Measurements from ENCODE around the gene TARBP2. TPM values are rescaled to one million over a fixed set of nuclear protein-coding genes. Genes with fewer than 3 reads are reported as not detected.
A peak's percentile ranks its signal among the peaks of the same experiment; 100 is the strongest.

Gene TARBP2
- polyA plus RNA-seq, 3 donors = 16.6 to 39.4 (median 24.4) TPM

DNA sequence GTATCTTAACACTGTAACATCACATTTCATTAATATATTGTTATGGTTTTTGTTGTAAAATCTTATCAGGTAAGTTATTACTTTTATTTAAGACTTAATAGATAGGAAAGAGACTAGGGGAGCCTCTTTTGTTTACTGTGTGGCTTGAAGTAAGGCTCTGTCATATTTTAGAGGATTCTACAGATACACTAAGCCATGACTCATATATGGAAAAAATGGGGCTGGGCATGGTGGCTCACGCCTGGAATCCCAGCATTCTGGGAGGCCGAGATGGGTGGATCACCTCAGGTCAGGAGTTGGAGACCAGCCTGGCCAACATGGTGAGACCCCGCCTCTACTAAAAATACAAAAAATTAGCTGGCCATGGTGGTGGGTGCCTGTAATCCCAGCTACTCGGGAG lies 29.8 kb downstream of the TARBP2 start:
- Mint-ChIP-seq H3K4me3 (no peak overlapping the region), H3K36me3 (peaks cover 62 to 91% of the 10 kb centered on the region in 2 donors), H3K4me1 (peaks cover 23% of the 10 kb centered on the region), H3K27ac (no peak overlapping the region), H3K9me3 (peaks cover 0 to 2% (median 0%) of the 10 kb centered on the region in 7 donors), H3K27me3 (ENCODE audit: low read depth in 3 of 3) (no peaks in the 10 kb centered on the region)
- Histone ChIP-seq H4K20me1 (ENCODE audit: insufficient read depth, low read length) (no peaks in the 10 kb centered on the region), H3K4me3 (replicated peaks in 1 of 3; ENCODE audit: low read depth in 2 of 3, low read length in 3 of 3) (no peak overlapping the region), H3K79me2 (ENCODE audit: insufficient read depth, low read length) (no peaks in the 10 kb centered on the region), H3K9ac (ENCODE audit: insufficient read depth, low read length, poor library complexity, severe bottlenecking) (no peak overlapping the region), H3K4me1 (ENCODE audit: control insufficient read depth in 1 of 2, insufficient read depth in 2 of 2, low read length in 2 of 2) (peaks cover 18 to 20% of the 10 kb centered on the region in 2 donors), H3K36me3 (replicated peaks in 1 of 2; ENCODE audit: control insufficient read depth in 1 of 2, insufficient read depth in 2 of 2, low read length in 2 of 2) (peaks cover 70 to 83% of the 10 kb centered on the region in 2 donors), H2AFZ (ENCODE audit: insufficient read depth, low read depth, low read length, poor library complexity, severe bottlenecking) (no peak overlapping the region), H3K27ac (ENCODE audit: low read depth in 1 of 2, low read length in 2 of 2) (no peak overlapping the region), H3K27me3 (ENCODE audit: control insufficient read depth in 2 of 2, insufficient read depth in 2 of 2, low read length in 2 of 2) (no peaks in the 10 kb centered on the region), H3K9me3 (replicated peaks in 1 of 2; ENCODE audit: control insufficient read depth in 1 of 2, insufficient read depth in 1 of 2, low read length in 2 of 2) (no peaks in the 10 kb centered on the region), H3K4me2 (replicated peaks; ENCODE audit: extremely low read depth, low read length, poor library complexity, severe bottlenecking) (no peak overlapping the region)
- TF ChIP-seq, protein P1, sequence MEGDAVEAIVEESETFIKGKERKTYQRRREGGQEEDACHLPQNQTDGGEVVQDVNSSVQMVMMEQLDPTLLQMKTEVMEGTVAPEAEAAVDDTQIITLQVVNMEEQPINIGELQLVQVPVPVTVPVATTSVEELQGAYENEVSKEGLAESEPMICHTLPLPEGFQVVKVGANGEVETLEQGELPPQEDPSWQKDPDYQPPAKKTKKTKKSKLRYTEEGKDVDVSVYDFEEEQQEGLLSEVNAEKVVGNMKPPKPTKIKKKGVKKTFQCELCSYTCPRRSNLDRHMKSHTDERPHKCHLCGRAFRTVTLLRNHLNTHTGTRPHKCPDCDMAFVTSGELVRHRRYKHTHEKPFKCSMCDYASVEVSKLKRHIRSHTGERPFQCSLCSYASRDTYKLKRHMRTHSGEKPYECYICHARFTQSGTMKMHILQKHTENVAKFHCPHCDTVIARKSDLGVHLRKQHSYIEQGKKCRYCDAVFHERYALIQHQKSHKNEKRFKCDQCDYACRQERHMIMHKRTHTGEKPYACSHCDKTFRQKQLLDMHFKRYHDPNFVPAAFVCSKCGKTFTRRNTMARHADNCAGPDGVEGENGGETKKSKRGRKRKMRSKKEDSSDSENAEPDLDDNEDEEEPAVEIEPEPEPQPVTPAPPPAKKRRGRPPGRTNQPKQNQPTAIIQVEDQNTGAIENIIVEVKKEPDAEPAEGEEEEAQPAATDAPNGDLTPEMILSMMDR (IDR thresholded peaks at IDR 0.05) = no peak
- intact Hi-C loops (cut with micrococcal nuclease) = no loop called here
- 100% methylated on average over 1 of the region's 4 CpGs for WGBS (ENCODE audit: insufficient coverage)
- DNase-seq = no peak

DNA sequence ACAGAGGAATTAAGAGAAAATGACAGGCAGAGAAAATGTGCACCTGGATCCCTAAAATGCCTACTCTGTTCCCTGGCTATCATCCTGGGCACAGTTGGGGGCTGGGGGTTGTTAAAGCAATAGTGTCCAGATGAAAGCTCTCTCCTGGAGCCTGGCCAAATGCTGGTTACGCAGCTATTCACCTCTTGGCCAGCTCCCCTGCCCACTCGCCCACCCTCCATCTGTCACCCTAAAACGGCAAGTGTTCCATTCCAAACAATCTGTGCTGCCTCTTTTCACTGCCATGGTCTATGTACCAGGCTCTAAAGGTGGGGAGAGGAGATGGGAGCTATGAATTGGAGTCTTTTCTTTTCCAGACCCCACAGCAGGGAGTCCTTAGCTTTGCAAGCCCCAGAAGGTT lies 30.9 kb downstream of the TARBP2 start:
- 90% methylated on average over 2 of the region's 3 CpGs for WGBS (ENCODE audit: insufficient coverage)

More for the DNA sequence above, 30.9 kb downstream of the TARBP2 start:
- peaks cover 26% of the 10 kb centered on the region for H3K4me1 Mint-ChIP-seq
- no peak overlapping the region for H3K4me3 Mint-ChIP-seq
- no peak for DNase-seq
- H3K27me3 Mint-ChIP-seq (ENCODE audit: low read depth in 3 of 3) = no peaks in the 10 kb centered on the region
- no peak overlapping the region for H3K9ac ChIP-seq (ENCODE audit: insufficient read depth, low read length, poor library complexity, severe bottlenecking)
- peaks cover 0 to 2% (median 0%) of the 10 kb centered on the region in 7 donors for H3K9me3 Mint-ChIP-seq
- H3K27me3 ChIP-seq (ENCODE audit: control insufficient read depth in 2 of 2, insufficient read depth in 2 of 2, low read length in 2 of 2) = no peaks in the 10 kb centered on the region
- H3K36me3 Mint-ChIP-seq = peaks cover 63 to 86% of the 10 kb centered on the region in 2 donors
- no peaks in the 10 kb centered on the region for H3K9me3 ChIP-seq (replicated peaks in 1 of 2; ENCODE audit: control insufficient read depth in 1 of 2, insufficient read depth in 1 of 2, low read length in 2 of 2)
- intact Hi-C loops (cut with micrococcal nuclease) = no loop called here
- peak overlapping the region in 5 of 7 donors; percentile 37 to 88 (median 63) for H3K27ac Mint-ChIP-seq
- TF ChIP-seq, protein P1 (IDR thresholded peaks at IDR 0.05) = no peak
- no peak overlapping the region for H3K4me2 ChIP-seq (replicated peaks; ENCODE audit: extremely low read depth, low read length, poor library complexity, severe bottlenecking)
- H2AFZ ChIP-seq (ENCODE audit: insufficient read depth, low read depth, low read length, poor library complexity, severe bottlenecking) = no peak overlapping the region
- peak overlapping the region in 1 of 2 donors; percentile 60 for H3K27ac ChIP-seq (ENCODE audit: low read depth in 1 of 2, low read length in 2 of 2)
- H4K20me1 ChIP-seq (ENCODE audit: insufficient read depth, low read length) = no peaks in the 10 kb centered on the region
- peaks cover 23 to 28% of the 10 kb centered on the region in 2 donors for H3K4me1 ChIP-seq (ENCODE audit: control insufficient read depth in 1 of 2, insufficient read depth in 2 of 2, low read length in 2 of 2)
- H3K79me2 ChIP-seq (ENCODE audit: insufficient read depth, low read length) = no peaks in the 10 kb centered on the region
- H3K4me3 ChIP-seq (replicated peaks in 1 of 3; ENCODE audit: low read depth in 2 of 3, low read length in 3 of 3) = no peak overlapping the region
- peaks cover 66 to 86% of the 10 kb centered on the region in 2 donors for H3K36me3 ChIP-seq (replicated peaks in 1 of 2; ENCODE audit: control insufficient read depth in 1 of 2, insufficient read depth in 2 of 2, low read length in 2 of 2)

All from CD14-positive monocyte (primary cell).